Measurements from ENCODE around the gene KCNV2.

KCNV2 gene

DNA sequence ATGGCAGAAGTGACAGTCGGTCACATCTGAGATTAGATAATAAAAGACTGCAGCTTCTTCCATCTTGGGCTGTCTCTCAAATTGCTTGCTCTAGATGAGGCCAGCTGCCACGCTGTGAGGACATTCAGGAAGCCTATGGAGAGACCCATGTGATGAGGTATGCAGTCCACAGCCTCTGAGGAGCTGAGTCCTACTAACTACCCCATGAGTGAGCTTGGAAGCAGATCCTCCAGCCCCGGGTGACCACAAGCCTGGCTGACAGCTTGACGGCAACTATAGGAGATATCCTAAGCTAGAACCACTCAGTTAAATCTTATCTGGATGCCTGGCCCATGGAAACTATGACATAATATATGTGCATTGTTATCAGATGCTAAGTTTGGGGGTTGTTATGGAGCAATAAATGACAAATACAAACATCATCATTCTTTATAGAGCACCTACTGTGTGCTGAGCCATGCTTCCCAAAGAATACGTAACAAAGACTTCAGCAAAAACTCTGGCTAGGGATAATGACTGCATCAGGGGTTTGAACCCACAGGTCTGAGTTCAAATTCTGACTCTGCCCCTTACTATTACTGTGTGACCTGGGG lies 26.7 kb downstream of the KCNV2 start:
- H3K36me3 ChIP-seq (replicated peaks; ENCODE audit: insufficient read depth, low read length), result no peaks in the 10 kb centered on the region
- no peaks in the 10 kb centered on the region for H3F3A ChIP-seq (ENCODE audit: insufficient read depth, low read length)
- H3K27me3 ChIP-seq (replicated peaks; ENCODE audit: insufficient read depth, low read length), result no peaks in the 10 kb centered on the region
- H3K9me3 ChIP-seq (replicated peaks; ENCODE audit: insufficient read depth, low read length), result no peaks in the 10 kb centered on the region
- no peak overlapping the region for H3K4me3 ChIP-seq (ENCODE audit: low read length)
- H3K4me1 ChIP-seq (ENCODE audit: low read length), result no peaks in the 10 kb centered on the region
- no peaks in the 10 kb centered on the region for H3K79me2 ChIP-seq (ENCODE audit: low read length)
- no peak overlapping the region for H2AFZ ChIP-seq (ENCODE audit: low read length)
- DNase-seq, result no peak
- H3K9me2 ChIP-seq (replicated peaks; ENCODE audit: insufficient read depth, low read length), result no peaks in the 10 kb centered on the region
- no peak overlapping the region for H3K9ac ChIP-seq (ENCODE audit: low read length)
- H3K27ac ChIP-seq (ENCODE audit: low read length), result no peak overlapping the region
- TF ChIP-seq, protein P1, sequence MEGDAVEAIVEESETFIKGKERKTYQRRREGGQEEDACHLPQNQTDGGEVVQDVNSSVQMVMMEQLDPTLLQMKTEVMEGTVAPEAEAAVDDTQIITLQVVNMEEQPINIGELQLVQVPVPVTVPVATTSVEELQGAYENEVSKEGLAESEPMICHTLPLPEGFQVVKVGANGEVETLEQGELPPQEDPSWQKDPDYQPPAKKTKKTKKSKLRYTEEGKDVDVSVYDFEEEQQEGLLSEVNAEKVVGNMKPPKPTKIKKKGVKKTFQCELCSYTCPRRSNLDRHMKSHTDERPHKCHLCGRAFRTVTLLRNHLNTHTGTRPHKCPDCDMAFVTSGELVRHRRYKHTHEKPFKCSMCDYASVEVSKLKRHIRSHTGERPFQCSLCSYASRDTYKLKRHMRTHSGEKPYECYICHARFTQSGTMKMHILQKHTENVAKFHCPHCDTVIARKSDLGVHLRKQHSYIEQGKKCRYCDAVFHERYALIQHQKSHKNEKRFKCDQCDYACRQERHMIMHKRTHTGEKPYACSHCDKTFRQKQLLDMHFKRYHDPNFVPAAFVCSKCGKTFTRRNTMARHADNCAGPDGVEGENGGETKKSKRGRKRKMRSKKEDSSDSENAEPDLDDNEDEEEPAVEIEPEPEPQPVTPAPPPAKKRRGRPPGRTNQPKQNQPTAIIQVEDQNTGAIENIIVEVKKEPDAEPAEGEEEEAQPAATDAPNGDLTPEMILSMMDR (IDR thresholded peaks at IDR 0.05; ENCODE audit: low read length), result no peak
- no peak for TF ChIP-seq EZH2 (optimal IDR thresholded peaks at IDR 0.05; ENCODE audit: low read depth, low read length)
- no peak for TF ChIP-seq EZH2phosphoT487 (IDR thresholded peaks at IDR 0.05; ENCODE audit: low read length)
- no peaks in the 10 kb centered on the region for H4K20me1 ChIP-seq (ENCODE audit: insufficient read depth, low read length)
- no peak overlapping the region for H3K4me2 ChIP-seq (ENCODE audit: low read depth, low read length)

DNA sequence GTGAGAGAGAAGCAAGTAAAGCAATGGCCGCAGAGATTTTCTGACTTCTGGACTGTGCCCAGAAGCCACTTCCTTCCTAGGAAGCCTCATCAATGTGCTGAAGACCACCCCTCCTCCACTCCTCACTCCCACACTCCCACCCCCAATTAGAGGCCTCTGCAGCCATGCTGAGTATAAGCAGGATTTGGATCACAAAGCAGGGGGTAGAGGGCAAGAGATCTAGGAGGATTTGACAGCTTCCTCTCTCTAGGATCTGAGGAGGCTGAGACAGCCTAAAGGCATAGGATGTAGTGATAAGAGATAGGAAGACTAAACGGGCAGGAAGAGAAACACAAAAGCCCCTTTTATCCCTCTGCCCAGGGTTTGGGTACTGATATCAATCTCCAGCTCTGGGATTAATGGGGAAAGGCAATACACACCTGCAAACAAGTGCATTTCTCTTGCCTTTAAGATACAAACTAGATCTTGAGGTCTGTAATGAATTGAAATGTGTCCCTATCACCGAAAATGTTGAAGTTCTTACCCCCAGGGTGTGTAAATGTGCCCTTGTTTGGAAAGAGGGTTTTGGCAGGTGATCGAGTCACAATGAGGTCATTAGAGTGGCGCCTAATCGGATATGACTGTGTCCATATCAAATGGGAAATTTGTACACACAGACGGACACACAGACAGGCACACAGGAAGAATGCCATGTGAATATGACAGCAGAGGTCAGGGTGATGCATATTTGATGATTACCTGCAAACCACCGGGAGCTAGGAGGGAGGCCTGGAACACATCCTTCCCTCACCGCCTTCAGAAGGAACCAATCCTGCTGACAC lies 28.5 kb downstream of the KCNV2 start:
- Histone ChIP-seq H3F3A (ENCODE audit: insufficient read depth, low read length) (no peaks in the 10 kb centered on the region), H3K4me1 (ENCODE audit: low read length) (no peaks in the 10 kb centered on the region), H3K4me3 (ENCODE audit: low read length) (no peak overlapping the region), H3K9me2 (replicated peaks; ENCODE audit: insufficient read depth, low read length) (no peaks in the 10 kb centered on the region), H3K4me2 (ENCODE audit: low read depth, low read length) (no peak overlapping the region), H3K79me2 (ENCODE audit: low read length) (no peaks in the 10 kb centered on the region), H3K36me3 (replicated peaks; ENCODE audit: insufficient read depth, low read length) (no peaks in the 10 kb centered on the region), H3K9me3 (replicated peaks; ENCODE audit: insufficient read depth, low read length) (no peaks in the 10 kb centered on the region), H3K9ac (ENCODE audit: low read length) (no peak overlapping the region), H2AFZ (ENCODE audit: low read length) (no peak overlapping the region), H3K27ac (ENCODE audit: low read length) (no peak overlapping the region), H3K27me3 (replicated peaks; ENCODE audit: insufficient read depth, low read length) (no peaks in the 10 kb centered on the region), H4K20me1 (ENCODE audit: insufficient read depth, low read length) (no peaks in the 10 kb centered on the region)
- TF ChIP-seq, protein P1 (IDR thresholded peaks at IDR 0.05; ENCODE audit: low read length), result no peak
- TF ChIP-seq EZH2phosphoT487 (IDR thresholded peaks at IDR 0.05; ENCODE audit: low read length) (no peak), EZH2 (optimal IDR thresholded peaks at IDR 0.05; ENCODE audit: low read depth, low read length) (no peak)
- DNase-seq, result no peak

DNA sequence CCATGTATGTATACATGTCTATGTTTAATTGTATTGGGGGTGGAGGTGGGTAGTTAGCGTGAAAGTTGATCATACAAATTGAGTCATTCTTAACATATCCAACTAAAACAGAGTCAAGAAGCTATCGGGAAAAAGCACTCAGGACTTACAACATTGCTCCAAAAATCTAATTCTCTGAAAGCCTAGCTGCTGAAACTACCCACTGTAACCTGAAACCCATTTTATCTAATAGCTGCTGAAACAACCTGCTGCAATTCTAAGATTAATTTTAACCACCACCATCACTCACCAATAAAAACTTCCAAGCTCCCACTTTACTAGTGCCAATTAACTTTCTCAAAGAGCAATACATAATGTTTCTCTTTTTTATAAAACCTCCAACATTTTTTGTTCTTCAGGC lies 32.2 kb downstream of the KCNV2 start:
- TF ChIP-seq, protein P1 (IDR thresholded peaks at IDR 0.05; ENCODE audit: low read length), result no peak
- no peak for TF ChIP-seq EZH2phosphoT487 (IDR thresholded peaks at IDR 0.05; ENCODE audit: low read length)
- Histone ChIP-seq H3K9me3 (replicated peaks; ENCODE audit: insufficient read depth, low read length) (no peaks in the 10 kb centered on the region), H3K4me2 (ENCODE audit: low read depth, low read length) (no peak overlapping the region), H3K27me3 (replicated peaks; ENCODE audit: insufficient read depth, low read length) (no peaks in the 10 kb centered on the region), H3K27ac (ENCODE audit: low read length) (no peak overlapping the region), H3K36me3 (replicated peaks; ENCODE audit: insufficient read depth, low read length) (no peaks in the 10 kb centered on the region), H3K9me2 (replicated peaks; ENCODE audit: insufficient read depth, low read length) (no peaks in the 10 kb centered on the region), H3F3A (ENCODE audit: insufficient read depth, low read length) (no peaks in the 10 kb centered on the region), H2AFZ (ENCODE audit: low read length) (no peak overlapping the region), H3K4me3 (ENCODE audit: low read length) (no peak overlapping the region), H3K79me2 (ENCODE audit: low read length) (no peaks in the 10 kb centered on the region), H4K20me1 (ENCODE audit: insufficient read depth, low read length) (no peaks in the 10 kb centered on the region), H3K4me1 (ENCODE audit: low read length) (no peaks in the 10 kb centered on the region), H3K9ac (ENCODE audit: low read length) (no peak overlapping the region)
- DNase-seq, result no peak
